CD4-positive, alpha-beta T cell treated with Interferon alpha-2 for 1 hour (primary cell): ENCODE measurements around the gene HDAC4.

Source experiments
- DNase-seq, 2 donors: peaks; one replicate each; pipeline ENCODE4 v3.0.0-alpha.2; 2020 to 2022

The HDAC4 gene

DNA sequence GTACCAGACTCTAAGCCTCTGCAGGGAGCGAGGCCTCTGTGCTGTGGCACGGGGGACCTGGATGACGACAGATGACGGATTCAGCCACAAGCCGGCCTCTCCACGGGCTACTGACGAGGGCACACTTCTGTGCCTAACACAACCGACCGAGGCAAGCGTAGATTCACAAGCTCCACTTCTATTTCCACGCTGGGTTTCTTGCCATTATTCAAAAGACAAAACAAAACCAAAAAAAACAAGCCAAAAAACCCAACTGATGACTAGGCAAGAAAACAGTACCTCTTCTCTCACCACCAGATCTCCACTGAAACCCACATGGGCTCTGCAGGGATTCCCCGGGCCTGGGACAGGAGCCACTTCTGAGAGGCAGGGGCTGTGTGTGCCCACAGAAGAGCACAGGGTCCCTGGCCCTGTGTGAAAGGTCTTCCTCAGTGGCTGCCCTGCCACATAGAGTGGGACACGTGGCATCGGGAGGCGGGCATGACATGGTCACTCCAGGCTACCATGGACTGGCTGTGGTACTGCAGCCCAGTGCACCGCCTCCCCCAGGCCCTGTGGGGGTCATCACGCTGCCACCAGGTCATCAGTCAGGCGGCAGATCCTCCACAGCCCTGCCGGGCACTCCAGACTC lies 254.7 kb downstream of the HDAC4 start:
- no peak for DNase-seq

DNA sequence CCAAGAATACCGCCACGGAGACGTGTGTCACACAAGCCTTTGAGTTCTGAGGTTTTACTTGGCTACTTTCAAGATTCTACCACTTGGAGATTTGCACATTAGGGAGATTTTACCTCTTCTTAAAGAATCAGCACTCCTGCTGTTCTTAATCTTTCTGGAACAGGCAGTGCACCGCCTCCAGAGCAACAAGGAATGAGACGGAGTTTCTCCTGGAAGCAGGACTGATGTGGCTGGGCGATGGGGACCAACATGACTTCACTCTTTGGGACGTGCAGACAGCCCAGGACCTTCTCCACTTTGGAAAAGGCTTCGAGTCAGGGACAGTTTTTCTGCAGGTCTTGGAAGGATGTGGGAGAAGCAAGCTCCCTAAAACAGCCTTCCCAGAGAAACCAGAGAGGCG lies 255.2 kb downstream of the HDAC4 start:
- DNase-seq: no peak

DNA sequence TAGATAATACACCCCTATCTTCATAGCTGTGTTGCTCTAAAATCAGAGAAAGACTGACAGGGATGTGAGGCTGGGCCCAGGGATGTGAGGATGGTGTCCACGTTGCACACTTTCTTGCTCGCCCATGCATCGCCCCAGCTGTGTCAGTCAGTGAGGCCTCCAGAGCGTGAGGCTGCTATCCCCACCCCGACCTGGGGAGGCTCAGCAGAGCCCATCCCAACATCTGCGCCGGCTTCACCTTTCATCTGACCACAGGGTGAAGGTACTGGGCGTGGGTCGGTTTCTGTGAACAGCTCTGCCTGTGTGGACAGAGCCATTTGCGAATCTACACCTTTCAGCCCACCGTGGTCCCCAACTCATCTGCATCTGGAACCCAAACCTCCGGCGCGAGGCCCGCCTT lies 255.7 kb downstream of the HDAC4 start:
- DNase-seq: no peak

DNA sequence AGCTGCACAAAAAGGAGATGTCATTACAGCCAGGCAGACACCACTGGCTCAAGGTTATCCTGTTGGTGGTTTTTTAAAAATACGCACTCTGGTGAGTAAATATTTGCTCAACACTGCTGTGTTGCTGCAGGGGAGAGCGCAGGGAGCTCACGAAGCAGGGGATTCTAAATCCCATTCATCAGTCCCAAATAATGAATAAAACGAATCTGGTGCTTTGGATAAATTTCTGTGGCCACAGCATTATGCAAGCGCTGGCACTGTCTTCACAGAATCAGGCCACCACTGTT lies 256.2 kb downstream of the HDAC4 start:
- no peak for DNase-seq

DNA sequence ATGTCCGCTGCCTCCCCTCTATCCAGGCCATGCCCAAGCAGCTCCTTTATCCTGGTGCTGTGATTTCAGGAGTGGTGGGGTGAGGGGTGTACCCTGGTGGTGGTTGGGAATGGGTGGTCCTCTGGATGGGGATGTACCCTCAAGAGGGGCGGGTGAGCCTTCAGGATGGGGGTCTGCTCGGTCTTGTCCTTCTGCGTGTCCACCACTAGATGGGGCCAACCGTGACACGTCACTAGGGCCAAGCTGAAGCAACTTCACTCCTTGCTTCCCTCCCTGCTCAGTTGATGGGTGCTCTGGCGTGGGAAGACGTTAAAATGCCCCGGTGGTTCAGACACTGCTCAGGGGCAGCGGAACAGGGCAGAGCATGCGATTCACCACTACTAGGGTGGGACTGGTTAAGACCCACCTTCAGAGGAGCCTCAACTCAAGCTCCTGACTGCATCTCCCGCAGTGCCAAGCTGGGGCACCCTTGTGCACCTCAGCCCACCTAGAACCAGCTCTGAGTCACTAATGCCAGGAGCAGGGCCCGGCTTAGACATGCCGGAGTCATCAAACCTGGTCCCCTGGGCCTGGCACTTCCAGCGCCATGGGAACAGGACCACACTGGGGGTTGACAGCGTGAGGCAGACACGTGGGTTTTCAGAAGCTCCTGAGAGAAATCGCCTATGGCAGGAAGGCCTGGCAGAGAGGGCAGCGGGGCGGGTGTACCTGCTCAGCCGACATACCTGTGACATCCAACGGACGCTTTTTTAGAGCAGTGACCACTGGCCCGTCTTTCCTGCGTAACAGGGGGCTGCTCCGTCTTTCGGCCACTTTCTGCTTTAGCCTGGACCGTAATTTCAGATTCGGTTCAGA lies 256.7 kb downstream of the HDAC4 start:
- DNase-seq: peak; percentile 24 to 35

DNA sequence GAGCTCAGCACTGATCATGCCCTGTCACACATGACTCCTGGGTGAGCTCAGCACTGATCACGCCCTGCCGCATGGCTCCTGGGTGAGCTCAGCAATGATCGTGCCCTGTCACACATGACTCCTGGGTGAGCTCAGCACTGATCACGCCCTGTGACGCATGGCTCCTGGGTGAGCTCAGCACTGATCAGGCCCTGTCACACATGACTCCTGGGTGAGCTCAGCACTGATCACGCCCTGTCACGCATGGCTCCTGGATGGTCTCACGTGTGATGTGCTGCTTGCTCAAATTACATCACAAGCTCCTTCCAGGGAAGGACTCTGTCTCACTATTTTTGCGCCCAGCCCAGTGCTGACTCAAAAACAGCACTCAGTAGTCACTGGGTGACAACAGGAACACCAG lies 258.0 kb downstream of the HDAC4 start:
- DNase-seq: no peak

DNA sequence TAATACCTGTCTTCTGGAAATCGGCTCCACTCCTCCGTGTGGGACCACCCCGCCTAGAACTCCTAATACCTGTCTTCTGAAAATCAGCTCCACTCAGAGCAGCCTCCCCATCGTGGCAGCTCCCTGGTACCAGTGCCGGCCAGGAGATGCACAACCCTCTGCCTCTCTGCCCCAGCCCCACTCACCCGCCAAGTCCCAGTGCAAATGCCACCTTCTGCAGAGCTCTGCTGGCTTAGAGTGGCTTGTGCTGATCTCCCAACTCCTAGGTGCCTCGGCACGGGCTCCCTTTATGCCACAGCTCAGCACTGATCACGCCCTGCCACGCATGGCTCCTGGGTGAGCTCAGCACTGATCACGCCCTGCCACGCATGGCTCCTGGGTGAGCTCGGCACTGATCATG lies 258.5 kb downstream of the HDAC4 start:
- no peak for DNase-seq

DNA sequence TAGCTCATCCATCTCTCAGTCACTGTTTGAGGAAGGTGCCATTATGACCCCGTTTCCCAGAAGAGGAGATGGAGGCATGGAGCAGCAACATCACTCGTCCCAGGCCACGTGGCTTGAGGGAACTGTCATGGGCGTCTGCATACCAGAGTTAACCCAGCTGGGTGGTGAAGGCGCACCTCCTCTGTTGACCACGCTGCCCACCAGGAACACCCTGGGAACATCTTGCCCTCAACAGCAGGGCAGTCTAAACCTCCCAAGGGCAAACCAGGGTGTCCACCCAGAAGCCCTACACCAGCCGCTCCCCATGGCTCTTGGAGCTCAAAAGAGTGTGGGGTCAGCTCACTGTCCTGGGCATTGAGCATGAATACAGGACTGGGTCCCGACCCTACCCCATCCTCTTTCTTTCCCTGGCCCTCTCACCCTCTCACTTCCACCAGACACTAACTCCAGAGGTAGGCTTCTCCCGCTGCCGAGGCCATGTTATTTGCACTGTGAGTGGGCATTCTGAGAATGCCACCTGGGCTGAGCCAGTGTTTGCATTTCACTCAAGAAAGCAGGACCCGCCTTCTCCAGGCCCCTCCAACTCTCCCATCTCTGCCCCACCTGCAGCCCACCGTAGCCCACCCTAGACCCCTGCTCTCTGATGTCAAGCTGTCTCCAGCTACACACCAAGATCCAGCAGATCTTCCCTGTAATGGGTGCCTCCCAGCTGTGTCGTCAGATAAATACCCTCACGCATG lies 259.6 kb downstream of the HDAC4 start:
- DNase-seq: no peak

DNA sequence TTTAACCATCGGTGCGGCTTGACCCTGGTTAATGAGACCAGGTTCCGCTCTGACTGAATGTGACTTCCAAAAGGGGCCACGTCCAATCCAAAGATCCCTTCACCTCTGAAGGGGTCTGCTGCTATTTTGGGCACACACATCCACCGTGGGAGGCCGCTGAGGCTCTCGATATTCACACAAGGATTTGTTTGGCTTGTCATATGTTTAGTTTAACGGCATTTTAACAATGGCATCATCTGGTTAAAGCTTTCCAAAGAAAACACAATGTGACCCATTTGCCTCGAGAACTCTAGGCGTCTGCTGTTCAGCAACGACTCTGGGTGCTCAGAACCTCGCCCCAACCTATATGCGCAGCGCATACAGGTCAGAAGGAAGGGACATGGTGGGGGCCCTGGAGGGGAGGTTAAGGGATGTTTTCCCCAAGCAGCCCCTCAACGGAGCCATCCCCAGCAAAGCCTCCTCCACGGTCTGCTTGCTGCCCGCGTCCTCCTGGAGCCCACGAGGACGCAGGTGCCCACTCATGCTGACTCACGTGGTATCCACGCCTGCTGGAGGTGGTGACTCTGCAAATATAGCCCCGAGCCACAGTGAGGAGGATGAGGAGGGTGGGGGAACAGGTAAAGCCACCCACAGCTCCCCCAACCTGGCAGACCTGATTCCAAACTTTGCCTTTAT lies 260.3 kb downstream of the HDAC4 start:
- DNase-seq: no peak

DNA sequence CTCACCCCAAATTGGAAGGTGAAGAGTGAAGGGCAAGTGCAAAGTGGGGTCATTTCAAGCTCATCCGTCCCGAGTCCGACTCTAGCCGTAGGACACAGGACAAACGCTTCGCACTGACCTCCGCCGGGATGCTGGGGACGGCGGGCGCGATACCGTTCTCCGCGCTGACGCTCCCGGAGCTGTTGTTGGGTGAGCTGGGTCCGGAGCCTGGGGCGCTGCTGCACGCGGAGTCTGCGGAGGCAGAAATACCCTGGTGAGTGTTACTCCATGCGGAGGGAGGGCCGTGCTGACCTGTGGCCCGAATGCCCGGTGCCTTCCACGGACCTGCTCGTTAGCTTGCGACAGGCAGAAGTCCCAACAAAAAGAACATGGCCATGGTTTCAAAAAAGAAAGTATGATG lies 261.3 kb downstream of the HDAC4 start:
- no peak for DNase-seq

DNA sequence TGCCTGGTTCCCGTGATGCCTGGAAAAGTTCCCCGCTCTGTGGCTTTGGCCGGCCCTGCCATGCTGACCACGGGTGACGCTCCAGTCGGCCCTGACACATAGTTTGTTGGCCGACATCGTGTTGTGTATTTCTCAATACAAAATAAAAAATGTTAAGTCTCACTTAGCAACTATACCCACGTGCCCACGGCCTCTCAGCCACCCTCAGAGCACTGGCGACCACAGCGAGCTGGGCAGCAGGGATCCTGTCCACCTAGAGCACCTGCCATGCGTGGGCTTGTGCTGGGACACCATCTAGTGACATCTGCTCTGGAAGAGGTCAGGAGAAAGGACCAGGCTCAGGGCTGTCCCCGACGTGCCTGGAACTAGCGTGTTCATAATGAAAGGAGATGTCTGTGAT lies 261.7 kb downstream of the HDAC4 start:
- no peak for DNase-seq

DNA sequence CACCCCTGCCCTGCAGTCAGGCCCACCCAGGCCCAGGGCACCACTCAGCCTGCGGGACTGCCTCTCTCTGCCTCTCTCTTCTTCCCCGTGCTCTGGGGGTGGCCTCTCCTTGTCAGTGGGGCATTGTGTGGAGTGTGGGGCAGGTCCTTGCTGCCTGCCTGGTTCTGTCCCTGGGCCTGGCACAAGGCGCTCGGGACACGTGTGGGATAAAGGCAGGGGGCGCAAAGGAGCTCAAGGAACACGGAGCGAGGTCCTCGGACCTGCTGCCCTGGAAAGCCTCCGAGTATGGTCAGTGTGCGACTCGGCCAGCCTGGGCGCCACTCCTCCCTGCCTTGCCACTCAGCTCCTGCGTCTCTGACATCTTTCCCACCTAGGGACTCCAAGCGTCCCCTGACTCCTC lies 262.2 kb downstream of the HDAC4 start:
- no peak for DNase-seq

DNA sequence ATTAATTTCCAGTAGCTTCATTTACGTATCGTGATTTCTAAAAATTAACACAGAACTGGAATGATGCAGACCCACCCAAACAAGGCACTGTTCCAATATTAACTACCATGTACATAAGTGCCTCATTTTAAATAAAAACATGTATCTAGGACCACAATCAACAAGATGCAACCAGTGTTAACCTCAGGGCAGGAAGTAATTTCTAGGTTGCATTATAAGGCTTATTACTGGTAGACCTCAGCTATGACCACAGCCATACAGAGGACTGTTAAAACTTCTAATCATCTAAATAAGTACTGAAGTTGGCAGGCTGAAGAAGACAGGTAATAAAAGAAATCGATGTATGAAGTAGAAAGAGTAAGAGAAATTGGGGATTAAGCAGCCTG lies 262.9 kb downstream of the HDAC4 start:
- DNase-seq: peak in 1 of 2 donors; percentile 14

DNA sequence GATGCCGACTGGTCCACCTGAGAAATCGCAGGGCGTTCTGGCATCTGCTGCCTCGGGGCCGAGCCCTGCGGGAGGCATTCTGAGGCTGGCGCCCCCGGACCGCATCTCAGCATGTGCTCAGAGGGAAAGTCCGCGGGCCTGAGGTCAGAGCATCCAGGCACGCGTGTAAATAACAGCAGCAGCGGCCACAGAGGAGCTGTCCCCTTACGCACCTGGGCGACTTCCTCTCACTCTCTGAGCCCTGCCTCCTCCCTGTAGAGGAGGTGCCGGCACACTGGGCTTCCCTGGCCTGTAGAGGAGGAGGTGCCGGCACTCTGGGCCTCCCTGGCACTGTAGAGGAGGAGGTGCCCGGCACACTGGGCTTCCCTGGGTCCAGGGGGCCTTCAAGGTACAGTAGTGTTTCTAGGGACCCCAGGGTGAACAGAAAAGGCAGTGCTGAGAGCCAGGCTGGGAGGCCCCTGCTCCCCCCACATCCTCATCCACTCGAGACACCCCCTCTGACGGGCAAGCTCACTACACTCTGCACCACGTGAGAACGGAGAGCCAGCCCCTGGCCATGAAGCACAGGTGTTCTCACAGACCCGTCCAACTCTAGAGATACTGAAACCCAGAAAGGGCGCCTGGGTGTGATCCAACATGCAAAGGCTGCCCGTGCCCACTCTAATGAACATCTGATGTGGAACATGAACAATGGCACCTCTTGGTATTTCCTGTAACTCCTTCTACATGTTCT lies 263.5 kb downstream of the HDAC4 start:
- DNase-seq: peak in 1 of 2 donors; percentile 12

DNA sequence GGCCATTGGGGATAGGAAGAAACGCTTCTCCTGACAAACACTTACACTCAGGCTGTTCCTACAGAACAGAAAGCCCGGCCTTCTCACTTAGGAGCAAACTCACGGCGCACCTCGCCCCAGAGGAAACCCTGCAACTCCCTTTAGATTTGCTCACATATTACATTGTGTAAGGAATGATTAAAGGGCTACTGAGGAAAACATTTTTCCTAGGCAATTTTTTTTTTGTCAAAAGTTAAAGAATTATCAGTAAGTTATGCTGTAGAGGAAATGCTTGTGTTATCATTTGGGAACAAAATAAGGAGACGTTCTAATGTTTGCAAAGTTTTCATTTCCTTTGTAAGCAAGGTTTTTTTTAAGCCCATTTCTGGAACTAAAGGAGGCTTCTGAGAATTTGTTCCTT lies 264.1 kb downstream of the HDAC4 start:
- DNase-seq: no peak

DNA sequence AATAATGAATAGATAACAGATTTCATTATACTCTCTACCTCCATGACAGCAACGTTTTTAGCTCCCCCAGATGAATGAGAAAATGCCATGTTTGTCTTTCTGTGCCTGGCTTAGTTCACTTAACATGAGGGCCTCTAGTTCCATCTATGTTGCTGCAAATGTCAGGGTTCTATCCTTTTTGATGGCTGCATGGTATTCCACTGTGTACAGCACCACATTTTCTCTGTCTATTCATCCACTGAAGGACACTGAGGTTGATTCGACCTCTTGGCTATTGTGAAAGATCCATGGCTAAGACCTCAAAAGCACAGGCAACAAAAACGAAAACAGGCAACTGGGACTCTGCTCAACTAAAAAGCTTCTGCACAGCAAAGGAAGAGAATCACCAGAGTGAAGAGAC lies 264.6 kb downstream of the HDAC4 start:
- DNase-seq: no peak

DNA sequence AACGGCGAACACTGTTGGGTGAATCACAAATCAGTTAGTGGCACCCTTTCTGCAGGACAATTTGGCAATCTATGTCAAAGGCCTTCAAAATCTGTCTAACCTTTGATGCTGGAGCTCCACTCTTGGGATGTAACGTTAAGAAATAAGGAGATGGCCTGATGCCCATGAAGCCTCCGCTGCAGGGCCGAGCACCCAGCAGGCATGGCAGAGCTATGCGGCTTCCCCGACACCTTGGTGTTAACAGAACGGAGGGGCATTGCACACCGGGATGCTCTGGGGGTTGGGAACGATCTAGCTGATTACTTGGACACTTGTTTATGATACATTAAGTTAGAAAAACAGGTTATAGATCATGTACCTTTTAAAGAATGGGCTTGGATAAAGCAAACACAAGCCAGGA lies 265.3 kb downstream of the HDAC4 start:
- no peak for DNase-seq

DNA sequence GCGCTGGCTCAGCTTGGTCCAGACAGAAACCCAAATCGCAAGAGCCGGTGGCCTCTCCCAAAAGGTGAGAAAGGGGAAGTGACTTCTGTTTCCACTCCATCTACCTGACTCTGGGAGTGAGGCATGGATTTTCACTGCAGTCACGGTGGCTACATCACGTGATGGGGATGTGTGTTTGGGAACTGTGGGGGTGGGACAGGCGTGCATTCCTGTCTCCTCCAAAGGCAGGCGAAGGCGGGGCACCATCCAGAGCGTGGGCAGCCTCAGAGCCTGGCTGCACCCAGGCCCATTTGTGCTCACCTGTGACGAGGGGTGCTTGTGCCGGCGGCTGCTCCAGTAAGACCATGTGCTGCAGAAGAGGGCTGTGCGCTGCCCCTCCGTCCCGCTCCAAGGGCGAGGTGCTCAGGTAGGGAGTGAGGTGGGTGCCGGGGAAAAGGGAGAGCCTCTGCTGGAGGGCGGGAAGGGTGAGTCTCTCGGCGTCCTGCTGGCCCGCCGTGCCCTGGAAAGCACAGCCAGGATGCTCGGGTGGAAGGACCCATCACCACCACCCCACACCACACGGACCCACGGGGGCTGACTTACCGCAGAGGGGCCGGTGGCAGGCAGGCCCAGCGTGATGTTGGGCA lies 266.8 kb downstream of the HDAC4 start:
- no peak for DNase-seq

DNA sequence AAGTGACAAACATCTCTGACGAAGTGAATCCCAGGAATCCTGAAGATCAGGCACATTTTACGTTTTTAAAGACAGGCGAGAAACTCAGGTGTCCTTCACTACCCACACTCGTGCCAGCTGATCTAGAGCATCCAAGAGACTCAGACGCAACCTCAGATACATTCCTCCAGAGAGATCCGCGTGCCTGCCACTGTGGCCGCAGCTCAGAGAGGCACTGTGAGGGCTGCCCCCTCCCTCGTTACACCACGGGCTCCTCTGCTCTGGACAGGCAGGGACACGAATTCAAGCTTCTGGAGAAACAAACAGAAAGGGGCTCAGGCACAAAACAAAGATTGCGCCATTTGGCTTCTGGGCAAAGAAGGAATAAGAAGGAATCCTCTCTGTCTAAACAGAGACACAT lies 268.0 kb downstream of the HDAC4 start:
- DNase-seq: no peak

DNA sequence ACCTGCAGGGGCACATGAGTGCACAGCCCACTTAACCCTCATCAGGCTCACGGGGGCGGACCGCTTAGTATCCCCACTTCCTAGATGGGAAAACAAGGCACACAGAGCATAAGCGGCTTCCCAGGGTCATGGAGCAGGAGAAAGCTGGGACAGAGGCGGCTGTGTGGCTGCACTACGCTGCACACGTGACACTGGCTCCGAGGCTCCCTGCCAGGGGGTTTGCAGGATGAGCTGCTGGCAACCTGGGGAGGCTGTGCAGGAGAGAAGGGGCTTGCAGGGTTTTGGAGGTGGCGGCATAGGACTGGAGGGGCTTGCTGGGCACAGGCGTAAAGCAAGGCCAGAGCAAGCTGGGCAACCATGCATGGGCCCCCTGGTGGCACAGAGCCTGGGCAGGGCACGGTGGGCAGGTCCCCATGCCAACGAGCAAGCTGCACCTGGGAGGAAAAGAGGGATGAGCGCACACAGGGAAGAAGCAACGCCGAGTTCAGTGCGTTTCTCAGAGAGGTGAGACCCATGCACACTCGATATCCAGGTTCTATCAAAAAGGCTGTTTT lies 268.6 kb downstream of the HDAC4 start:
- no peak for DNase-seq

DNA sequence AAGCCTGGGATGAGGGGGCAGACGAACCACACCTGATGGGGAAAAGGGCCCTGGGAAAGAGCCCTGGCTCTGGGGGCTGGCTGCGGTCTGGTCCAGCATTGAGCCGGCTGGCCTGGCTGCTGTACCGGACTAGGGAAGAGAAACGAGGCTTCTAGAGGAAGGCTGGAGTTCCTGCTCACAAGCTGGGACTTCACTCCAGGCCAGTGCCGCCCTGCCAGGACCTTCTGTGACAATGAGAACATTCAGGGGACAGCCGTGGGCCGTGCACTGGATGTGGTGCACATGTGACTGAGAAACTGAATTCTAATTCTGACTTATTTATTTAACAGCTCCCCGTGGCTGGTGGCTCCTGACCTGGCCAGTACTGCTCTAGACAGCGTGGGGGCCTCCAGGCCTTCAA lies 269.3 kb downstream of the HDAC4 start:
- no peak for DNase-seq

DNA sequence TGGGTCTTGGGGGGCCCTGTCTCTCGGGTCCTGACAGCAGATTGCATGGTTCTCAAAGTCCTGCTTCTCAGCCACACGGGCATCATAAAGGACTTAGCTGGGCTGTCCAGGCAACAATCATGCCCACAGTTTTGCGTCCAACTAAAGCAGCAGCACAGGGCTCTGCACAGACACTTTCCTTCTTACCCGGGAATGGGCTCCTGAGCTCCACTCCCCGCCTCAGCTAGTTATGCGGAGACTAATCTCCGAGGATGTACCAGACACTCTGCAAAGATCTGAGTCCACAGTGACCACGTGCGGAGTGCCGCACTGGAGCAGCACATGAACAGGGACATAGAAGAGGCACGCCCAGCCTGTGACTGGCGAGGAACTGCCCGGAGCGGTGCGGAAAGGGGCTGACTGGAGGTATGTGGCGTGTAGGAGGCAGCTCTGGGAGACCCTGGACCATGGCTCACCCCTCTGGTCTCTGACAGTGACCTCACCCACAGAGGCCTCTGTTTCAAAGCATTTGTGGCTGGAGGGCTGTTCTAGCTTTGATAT lies 270.0 kb downstream of the HDAC4 start:
- no peak for DNase-seq
